GM21825 (cell line): Measurements from ENCODE around the gene FYN.

Source experiments
- ATAC-seq: cut with Tn5 transposase; IDR thresholded peaks from one replicate; pipeline ENCODE4 v1.9.1; 2021; ENCODE audit warnings: mild to moderate bottlenecking, moderate library complexity; ENCODE audit not compliant: unreplicated experiment

Gene FYN

GRCh38 chr6:111667931-111668330, 205.3 kb downstream of the FYN start:
- no peak for ATAC-seq

- ATAC-seq = no peak
Observed at GRCh38 chr6:111666847-111667246, 206.4 kb downstream of the FYN start.

- ATAC-seq = no peak
Observed at GRCh38 chr6:111664565-111665030, 208.7 kb downstream of the FYN start.

- ATAC-seq = no peak
Observed at GRCh38 chr6:111663692-111664564, 209.3 kb downstream of the FYN start.

GRCh38 chr6:111662794-111663593, 210.3 kb downstream of the FYN start:
- ATAC-seq = no peak

GRCh38 chr6:111662072-111662793, 211.0 kb downstream of the FYN start:
- no peak for ATAC-seq

GRCh38 chr6:111661541-111662061, 211.7 kb downstream of the FYN start:
- ATAC-seq = no peak

GRCh38 chr6:111660531-111660930, 212.7 kb downstream of the FYN start:
- no peak for ATAC-seq

GRCh38 chr6:111658462-111659154, 214.6 kb downstream of the FYN start:
- ATAC-seq = no peak

GRCh38 chr6:111657146-111657545, 216.1 kb downstream of the FYN start:
- no peak for ATAC-seq

GRCh38 chr6:111653979-111654378, 219.3 kb downstream of the FYN start:
- ATAC-seq = no peak

- ATAC-seq = no peak
Observed at GRCh38 chr6:111653434-111653833, 219.8 kb downstream of the FYN start.

GRCh38 chr6:111652156-111652555, 221.1 kb downstream of the FYN start:
- no peak for ATAC-seq

GRCh38 chr6:111651185-111652034, 221.8 kb downstream of the FYN start:
- ATAC-seq = no peak

- ATAC-seq = no peak
Observed at GRCh38 chr6:111650049-111650448, 223.2 kb downstream of the FYN start.

GRCh38 chr6:111648100-111648499, 225.2 kb downstream of the FYN start:
- ATAC-seq = no peak

GRCh38 chr6:111646942-111647341, 226.3 kb downstream of the FYN start:
- no peak for ATAC-seq

- no peak for ATAC-seq
Observed at GRCh38 chr6:111646034-111646433, 227.2 kb downstream of the FYN start.

GRCh38 chr6:111644893-111645430, 228.3 kb downstream of the FYN start:
- ATAC-seq = no peak
